GM04504 (cell line): ENCODE measurements around the gene WWTR1.

Experiments used
- DNase-seq: peaks from one replicate; pipeline ENCODE4 v3.0.0-alpha.2; 2012; ENCODE audit warnings: low read depth

The WWTR1 gene

GRCh38 chr3:149566292-149566975 lies 91.4 kb downstream of the WWTR1 start:
- no peak for DNase-seq

GRCh38 chr3:149564079-149564478 lies 93.7 kb downstream of the WWTR1 start:
- DNase-seq = no peak

- DNase-seq = no peak
These were observed 94.7 kb downstream of the WWTR1 start for GRCh38 chr3:149563114-149563513.

- DNase-seq = no peak
These were observed 97.2 kb downstream of the WWTR1 start for GRCh38 chr3:149560617-149561016.

GRCh38 chr3:149560001-149560400 lies 97.8 kb downstream of the WWTR1 start:
- DNase-seq = no peak

GRCh38 chr3:149559525-149559924 lies 98.3 kb downstream of the WWTR1 start:
- DNase-seq = no peak

GRCh38 chr3:149555927-149556326 lies 101.9 kb downstream of the WWTR1 start:
- no peak for DNase-seq

GRCh38 chr3:149554826-149555225 lies 103.0 kb downstream of the WWTR1 start:
- DNase-seq = no peak

- no peak for DNase-seq
These were observed 103.9 kb downstream of the WWTR1 start for GRCh38 chr3:149553781-149554451.

- DNase-seq = no peak
These were observed 105.1 kb downstream of the WWTR1 start for GRCh38 chr3:149552700-149553099.

- DNase-seq = no peak
These were observed 106.3 kb downstream of the WWTR1 start for GRCh38 chr3:149551500-149551899.

- DNase-seq = no peak
These were observed 109.2 kb downstream of the WWTR1 start for GRCh38 chr3:149548669-149549065.

- no peak for DNase-seq
These were observed 109.7 kb downstream of the WWTR1 start for GRCh38 chr3:149547954-149548668.

GRCh38 chr3:149547413-149547812 lies 110.4 kb downstream of the WWTR1 start:
- no peak for DNase-seq

GRCh38 chr3:149545049-149545448 lies 112.8 kb downstream of the WWTR1 start:
- no peak for DNase-seq

- no peak for DNase-seq
These were observed 115.2 kb downstream of the WWTR1 start for GRCh38 chr3:149542375-149543312.

- no peak for DNase-seq
These were observed 116.7 kb downstream of the WWTR1 start for GRCh38 chr3:149541091-149541491.

- DNase-seq = no peak
These were observed 119.5 kb downstream of the WWTR1 start for GRCh38 chr3:149538371-149538770.

- DNase-seq = no peak
These were observed 121.4 kb downstream of the WWTR1 start for GRCh38 chr3:149536429-149536828.

GRCh38 chr3:149535333-149535685 lies 122.5 kb downstream of the WWTR1 start:
- no peak for DNase-seq

GRCh38 chr3:149534671-149535332 lies 123.0 kb downstream of the WWTR1 start:
- DNase-seq = no peak

GRCh38 chr3:149534082-149534481 lies 123.7 kb downstream of the WWTR1 start:
- DNase-seq = no peak
